IPS DF 6.9 (cell line): ENCODE measurements around the gene NFXL1.

Experiments used
- DNase-seq: peaks from one replicate; pipeline ENCODE4 v3.0.0-alpha.2; 2013; ENCODE audit warnings: low read depth, low spot score
- H3K27ac ChIP-seq: one replicate; pipeline ENCODE4 v1.5.1; 2013; ENCODE audit warnings: low read length, control low read depth
- H3K27me3 ChIP-seq: 2 replicates; pipeline ENCODE4 v1.6.1; 2013; ENCODE audit warnings: mild to moderate bottlenecking, low read length; ENCODE audit not compliant: control insufficient read depth, insufficient read depth
- H3K36me3 ChIP-seq: 2 replicates; pipeline ENCODE4 v1.6.1; 2013; ENCODE audit warnings: low read length; ENCODE audit not compliant: control insufficient read depth, insufficient read depth
- H3K4me1 ChIP-seq: 2 replicates; pipeline ENCODE4 v1.6.1; 2013; ENCODE audit warnings: low read length; ENCODE audit not compliant: control insufficient read depth, insufficient read depth
- H3K4me3 ChIP-seq: 2 replicates; pipeline ENCODE4 v1.5.1; 2013; ENCODE audit warnings: mild to moderate bottlenecking, low read length
- H3K9me3 ChIP-seq: 2 replicates; pipeline ENCODE4 v1.6.1; 2013; ENCODE audit warnings: low read length, inconsistent platforms; ENCODE audit not compliant: control insufficient read depth, insufficient read depth
- WGBS: extraction: QIAGEN DNeasy Blood & Tissue Kit; methylation state at CpG from one replicate; pipeline ENCODE4 v1.1.7; 2013; ENCODE audit warnings: mixed read lengths, missing lambda C conversion rate; ENCODE audit not compliant: insufficient read length, insufficient coverage; 5-methylcytosine and 5-hydroxymethylcytosine counted together

NFXL1 gene

DNA sequence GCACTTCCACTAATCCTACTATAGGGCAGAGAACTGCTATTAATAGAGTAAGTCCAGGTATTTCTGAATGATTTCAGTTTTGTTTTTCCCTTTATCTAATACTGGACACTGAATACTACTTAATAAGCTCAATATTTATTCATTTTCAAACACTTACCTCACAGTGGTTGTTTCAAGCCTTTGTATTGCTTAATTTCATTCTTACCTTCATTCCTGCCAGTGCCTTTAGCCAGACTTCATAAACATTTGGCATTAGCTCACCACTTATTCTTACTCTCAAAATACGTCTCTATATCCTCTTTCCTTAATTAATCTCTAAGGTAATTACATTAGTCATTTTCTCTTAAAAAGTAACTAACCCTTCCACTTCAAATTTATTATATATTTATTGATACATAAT is 57.7 kb downstream of the NFXL1 start:
- no peaks in the 10 kb centered on the region for H3K36me3 ChIP-seq
- no peaks in the 10 kb centered on the region for H3K9me3 ChIP-seq
- 100% methylated on average over 1 of the region's 1 CpG for WGBS
- no peaks in the 10 kb centered on the region for H3K4me1 ChIP-seq
- no peaks in the 10 kb centered on the region for H3K27me3 ChIP-seq
- H3K4me3 ChIP-seq: no peak overlapping the region
- no peak for DNase-seq
- no peak overlapping the region for H3K27ac ChIP-seq

GRCh38 chr4:47855350-47855749 is 59.0 kb downstream of the NFXL1 start:
- no peak overlapping the region for H3K4me3 ChIP-seq
- no peaks in the 10 kb centered on the region for H3K36me3 ChIP-seq
- H3K4me1 ChIP-seq: no peaks in the 10 kb centered on the region
- no peaks in the 10 kb centered on the region for H3K9me3 ChIP-seq
- WGBS: 100% methylated on average over 1 of the region's 2 CpGs
- no peak for DNase-seq
- H3K27me3 ChIP-seq: no peaks in the 10 kb centered on the region
- no peak overlapping the region for H3K27ac ChIP-seq

DNA sequence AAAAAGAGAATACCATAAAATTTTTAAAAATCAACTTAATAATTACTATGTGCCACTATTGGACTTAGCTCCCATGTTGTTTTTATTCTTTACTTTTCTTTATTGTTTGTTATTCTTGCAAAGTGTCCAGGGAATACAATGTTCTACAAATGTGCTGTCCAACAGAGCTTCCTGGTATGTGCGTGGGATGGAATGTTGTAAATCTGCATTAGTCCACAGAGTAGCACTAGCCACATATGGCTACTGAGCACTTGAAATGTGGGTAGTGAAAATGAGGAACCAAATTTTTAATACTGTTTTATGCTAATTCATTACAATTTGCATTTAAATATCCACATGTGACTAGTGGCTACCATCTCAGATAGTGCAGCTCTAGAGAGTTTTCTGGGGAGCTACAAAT is 62.2 kb downstream of the NFXL1 start:
- H3K36me3 ChIP-seq: no peaks in the 10 kb centered on the region
- no peaks in the 10 kb centered on the region for H3K9me3 ChIP-seq
- WGBS: no CpG with 5 or more reads among the region's 1 CpG
- no peak overlapping the region for H3K4me3 ChIP-seq
- H3K4me1 ChIP-seq: no peaks in the 10 kb centered on the region
- no peaks in the 10 kb centered on the region for H3K27me3 ChIP-seq
- DNase-seq: no peak
- no peak overlapping the region for H3K27ac ChIP-seq

DNA sequence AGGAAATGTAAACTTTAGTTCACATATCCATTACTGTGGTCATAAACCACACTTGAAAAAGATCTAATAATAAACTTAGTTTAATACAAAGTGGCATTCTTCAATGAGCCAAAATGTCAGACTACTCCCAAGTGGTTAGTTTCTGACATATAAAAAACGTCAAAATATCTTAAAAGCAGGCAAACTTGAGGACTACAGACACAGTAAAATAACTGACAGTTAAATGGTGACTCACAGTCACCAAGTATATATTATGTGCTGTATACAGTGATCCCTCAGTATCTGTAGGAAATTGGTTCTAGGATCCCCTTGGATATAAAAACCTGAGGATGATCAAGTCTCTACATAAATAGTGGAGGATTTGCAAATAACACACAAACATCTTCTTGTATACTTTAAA is 64.9 kb downstream of the NFXL1 start:
- no CpG with 5 or more reads among the region's 1 CpG for WGBS
- H3K36me3 ChIP-seq: no peaks in the 10 kb centered on the region

DNA sequence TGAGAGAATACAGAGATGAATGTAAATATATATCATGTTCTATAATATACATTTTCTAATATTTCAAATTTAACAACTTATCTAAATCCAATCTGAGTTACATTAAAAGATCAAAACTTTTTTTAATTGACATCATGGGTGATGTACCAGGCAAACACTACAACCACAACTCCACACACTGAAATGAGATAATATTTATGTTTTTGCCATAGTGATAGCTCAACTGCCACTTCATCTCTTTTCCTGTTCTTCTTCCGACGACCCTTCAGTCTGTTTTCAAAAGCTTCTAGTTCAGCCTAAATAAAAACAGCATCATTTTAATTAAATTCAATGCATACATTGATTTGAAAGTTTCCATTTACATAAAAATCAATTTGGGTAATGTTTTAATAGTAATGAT is 66.3 kb downstream of the NFXL1 start:
- H3K4me3 ChIP-seq: no peak overlapping the region
- H3K4me1 ChIP-seq: no peaks in the 10 kb centered on the region
- DNase-seq: no peak
- no peaks in the 10 kb centered on the region for H3K36me3 ChIP-seq
- WGBS: no CpG with 5 or more reads among the region's 2 CpGs
- no peaks in the 10 kb centered on the region for H3K9me3 ChIP-seq
- no peak overlapping the region for H3K27ac ChIP-seq
- no peaks in the 10 kb centered on the region for H3K27me3 ChIP-seq

More for the DNA sequence above, 64.9 kb downstream of the NFXL1 start:
- DNase-seq: no peak
- H3K27me3 ChIP-seq: no peaks in the 10 kb centered on the region
- no peak overlapping the region for H3K4me3 ChIP-seq
- no peak overlapping the region for H3K27ac ChIP-seq
- H3K9me3 ChIP-seq: no peaks in the 10 kb centered on the region
- H3K4me1 ChIP-seq: no peaks in the 10 kb centered on the region

GRCh38 chr4:47842985-47843384 is 71.4 kb downstream of the NFXL1 start:
- Histone ChIP-seq H3K36me3 (no peaks in the 10 kb centered on the region; the same call in 1 of the 2 replicates), H3K27me3 (no peaks in the 10 kb centered on the region), H3K27ac (no peak overlapping the region), H3K4me3 (no peak overlapping the region), H3K4me1 (0 out of 2 replicates have a peak, but pooled peaks cover 2% of the 10 kb centered on the region), H3K9me3 (no peaks in the 10 kb centered on the region)
- no peak for DNase-seq

GRCh38 chr4:47840291-47840690 is 74.1 kb downstream of the NFXL1 start:
- H3K36me3 ChIP-seq: no peaks in the 10 kb centered on the region; the same call in 1 of the 2 replicates
- no peak overlapping the region for H3K4me3 ChIP-seq
- 0 out of 2 replicates have a peak, but pooled peaks cover 3% of the 10 kb centered on the region for H3K4me1 ChIP-seq
- DNase-seq: no peak
- H3K27ac ChIP-seq: no peak overlapping the region
- WGBS: no CpG with 5 or more reads among the region's 1 CpG
- no peaks in the 10 kb centered on the region for H3K9me3 ChIP-seq
- no peaks in the 10 kb centered on the region for H3K27me3 ChIP-seq

DNA sequence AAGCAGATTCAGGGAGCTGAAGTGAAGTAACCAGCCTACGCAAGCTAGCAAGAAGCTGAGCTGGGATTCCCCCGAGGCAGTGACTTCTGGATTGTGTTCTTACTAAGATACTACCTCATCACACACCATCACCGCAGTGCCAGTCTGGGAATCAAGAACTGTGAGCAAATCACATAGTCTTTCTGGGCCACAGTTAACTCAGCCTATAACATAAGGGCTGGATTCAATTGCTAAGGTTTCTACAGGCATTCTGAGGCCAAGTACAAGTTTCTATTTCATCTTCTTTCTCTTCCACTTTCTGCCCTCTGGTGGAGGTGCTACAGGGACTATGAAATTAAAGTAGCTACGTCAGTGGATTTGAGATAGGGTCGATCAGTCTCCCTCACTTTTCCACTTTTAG is 75.1 kb downstream of the NFXL1 start:
- no peak overlapping the region for H3K4me3 ChIP-seq
- no CpG with 5 or more reads among the region's 5 CpGs for WGBS
- no peak overlapping the region for H3K27ac ChIP-seq
- 0 out of 2 replicates have a peak, but pooled peaks cover 3% of the 10 kb centered on the region for H3K4me1 ChIP-seq
- no peaks in the 10 kb centered on the region for H3K9me3 ChIP-seq
- H3K27me3 ChIP-seq: no peaks in the 10 kb centered on the region
- no peak for DNase-seq
- H3K36me3 ChIP-seq: no peaks in the 10 kb centered on the region; the same call in 1 of the 2 replicates

- WGBS: no CpG with 5 or more reads among the region's 4 CpGs
- H3K9me3 ChIP-seq: no peaks in the 10 kb centered on the region
- DNase-seq: no peak
- 0 out of 2 replicates have a peak, but pooled peaks cover 3% of the 10 kb centered on the region for H3K4me1 ChIP-seq
- no peaks in the 10 kb centered on the region; the same call in 1 of the 2 replicates for H3K36me3 ChIP-seq
- H3K4me3 ChIP-seq: no peak overlapping the region
- H3K27me3 ChIP-seq: no peaks in the 10 kb centered on the region
- no peak overlapping the region for H3K27ac ChIP-seq
Observed at GRCh38 chr4:47838445-47838844, 75.9 kb downstream of the NFXL1 start.

GRCh38 chr4:47837908-47838294 is 76.5 kb downstream of the NFXL1 start, which contains the start of gene CORIN:
TSS of gene CORIN (minus strand) at chr4:47838067. CDS start at chr4:47837949, 118 bp downstream.
- H3K27ac ChIP-seq: no peak within 1 kb of the TSS
- peak within 1 kb of the TSS; percentile 56 for H3K4me3 ChIP-seq
- no CpG with 5 or more reads among the region's 16 CpGs for WGBS
- H3K36me3 ChIP-seq: no peaks in the 10 kb centered on the region; the same call in 1 of the 2 replicates
- 0 out of 2 replicates have a peak, but pooled peaks cover 3% of the 10 kb centered on the region for H3K4me1 ChIP-seq
- DNase-seq: no peak
- no peaks in the 10 kb centered on the region for H3K27me3 ChIP-seq
- H3K9me3 ChIP-seq: no peaks in the 10 kb centered on the region
